HCT116 (cell line): ENCODE data around the gene UTP20. TPM values are rescaled to one million over a fixed set of nuclear protein-coding genes. Genes with fewer than 3 reads are reported as not detected.

Experiments
- ATAC-seq: fragments of 200-7000 bp; cut with Tn5 transposase; 2 replicates; pipeline ENCODE4 v1.9.1; 2020; ENCODE audit warnings: mild to moderate bottlenecking, moderate library complexity
- BruUV-seq: library from RNA; stranded (reverse); fragments of 400-500 nt; replicated peaks from 2 replicates; lab custom pipeline; 2021; lab: Mats Ljungman, UMichigan
- CTCF ChIA-PET: fragments of 300-600 bp; sonication (Branson Sonifier 250); formaldehyde crosslinking; loops from one replicate; lab custom pipeline; 2021; ENCODE audit warnings: antibody characterized with exemption; lab: Charles Lee
- POLR2A ChIA-PET: fragments of 300-600, 350-600 bp; sonication (Branson Sonifier 250); formaldehyde crosslinking; loops from one replicate; lab custom pipeline; 2021; ENCODE audit warnings: antibody characterized with exemption; lab: Charles Lee
- RAD21 ChIA-PET, 2 experiments: fragments of 300-600 bp; sonication (Branson Sonifier 250); formaldehyde crosslinking; loops; one replicate each; lab custom pipeline; 2023; ENCODE audit warnings: low total read pairs in 2 of 2; ENCODE audit not compliant: uncharacterized antibody in 2 of 2, unreplicated experiment in 2 of 2, low non-redundant PET in 1 of 2; lab: Charles Lee
- DNase-seq: peaks from one replicate; pipeline ENCODE4 v3.0.0-alpha.2; 2010; ENCODE audit warnings: low read depth, low spot score
- H2AFZ ChIP-seq: fragments of 200-600 bp; shearing (Covaris generic), sonication (generic); 2 replicates; pipeline ENCODE4 v1.6.1; 2017; ENCODE audit warnings: low read depth, mixed run types, mixed read lengths, antibody characterized with exemption, low read length; ENCODE audit not compliant: poor library complexity, severe bottlenecking
- H3K27ac ChIP-seq: 2 replicates; pipeline ENCODE4 v1.5.1; 2012; ENCODE audit warnings: low read depth, low read length
- H3K27me3 ChIP-seq: fragments of 200-600 bp; sonication (generic); 2 replicates; pipeline ENCODE4 v1.6.1; 2016; ENCODE audit warnings: mixed run types, low read length, mixed read lengths; ENCODE audit not compliant: insufficient read depth
- H3K36me3 ChIP-seq, 2 experiments: fragments of 200-500 bp in 1 of 2; fragments of 200-600 bp in 1 of 2; sonication (Bioruptor generic) in 1 of 2; sonication (generic) in 1 of 2; 2 replicates each; pipeline versions ENCODE4 v1.5.1 to v1.6.1; 2014 to 2016; ENCODE audit warnings: low read length in 2 of 2, inconsistent platforms in 1 of 2, mixed read lengths in 1 of 2, mixed run types in 1 of 2; ENCODE audit not compliant: insufficient read depth in 2 of 2, control insufficient read depth in 1 of 2
- H3K4me1 ChIP-seq, 2 experiments: fragments of 200-600 bp in 1 of 2; sonication (generic) in 1 of 2; 2 replicates each; pipeline versions ENCODE4 v1.5.1 to v1.6.1; 2012 to 2017; ENCODE audit warnings: low read length in 2 of 2, inconsistent platforms in 1 of 2, mild to moderate bottlenecking in 1 of 2, mixed read lengths in 1 of 2, mixed run types in 1 of 2, moderate library complexity in 1 of 2; ENCODE audit not compliant: insufficient read depth in 2 of 2, control insufficient read depth in 1 of 2
- H3K4me2 ChIP-seq: fragments of 200-600 bp; sonication (generic); 2 replicates; pipeline ENCODE4 v1.6.1; 2017; ENCODE audit warnings: mixed run types, low read length, mixed read lengths
- H3K4me3 ChIP-seq, 2 experiments: fragments of 200-600 bp in 1 of 2; sonication (generic) in 1 of 2; replicated peaks in 1 of 2; 2 replicates each; pipeline ENCODE4 v1.5.1; 2011 to 2016; ENCODE audit warnings: low read length in 2 of 2, control low read depth in 1 of 2, low read depth in 1 of 2, mild to moderate bottlenecking in 1 of 2, mixed read lengths in 1 of 2, mixed run types in 1 of 2
- H3K79me2 ChIP-seq: fragments of 200-600 bp; sonication (generic); 2 replicates; pipeline ENCODE4 v1.6.1; 2017; ENCODE audit warnings: mild to moderate bottlenecking, mixed run types, low read length, moderate library complexity, mixed read lengths; ENCODE audit not compliant: insufficient read depth
- H3K9ac ChIP-seq: fragments of 200-600 bp; sonication (generic); 2 replicates; pipeline ENCODE4 v1.6.1; 2016; ENCODE audit warnings: low read length, mixed read lengths
- H3K9me2 ChIP-seq: fragments of 200-600 bp; sonication (generic), shearing (Covaris generic); 2 replicates; pipeline ENCODE4 v1.6.1; 2017; ENCODE audit warnings: mixed run types, mild to moderate bottlenecking, moderate library complexity; ENCODE audit not compliant: insufficient read depth
- H3K9me3 ChIP-seq, 2 experiments: fragments of 200-500 bp in 1 of 2; fragments of 200-600 bp in 1 of 2; sonication (Bioruptor generic) in 1 of 2; sonication (generic) in 1 of 2; 2 replicates each; pipeline ENCODE4 v1.6.1; 2014 to 2017; ENCODE audit warnings: low read length in 2 of 2, mixed read lengths in 2 of 2, inconsistent platforms in 1 of 2, low read depth in 1 of 2, mild to moderate bottlenecking in 1 of 2, mixed run types in 1 of 2, moderate library complexity in 1 of 2; ENCODE audit not compliant: control insufficient read depth in 1 of 2, insufficient read depth in 1 of 2
- H4K20me1 ChIP-seq: fragments of 200-600 bp; sonication (generic), shearing (Covaris generic); 2 replicates; pipeline ENCODE4 v1.6.1; 2017; ENCODE audit warnings: mixed run types, mild to moderate bottlenecking, moderate library complexity; ENCODE audit not compliant: insufficient read depth
- ATF3 ChIP-seq: IDR thresholded peaks from 2 replicates; pipeline ENCODE4 v1.6.1; 2012
- CBX3 ChIP-seq: IDR thresholded peaks from 2 replicates; pipeline ENCODE4 v1.6.1; 2012; ENCODE audit warnings: low read depth
- CEBPB ChIP-seq: IDR thresholded peaks from 2 replicates; pipeline ENCODE4 v1.6.1; 2012; ENCODE audit warnings: low read depth
- CTCF ChIP-seq, 3 experiments: fragments of 200-600 bp in 1 of 3; sonication (generic) in 1 of 3; IDR thresholded peaks in 2 of 3; conservative IDR thresholded peaks in 1 of 3; 2 replicates each; pipeline ENCODE4 v1.5.1; 2012 to 2017; ENCODE audit warnings: low read depth in 2 of 3, low read length in 2 of 3, antibody characterized with exemption in 1 of 3, borderline replicate concordance in 1 of 3, control low read depth in 1 of 3, mild to moderate bottlenecking in 1 of 3, mixed read lengths in 1 of 3, mixed run types in 1 of 3, moderate library complexity in 1 of 3; ENCODE audit not compliant: insufficient read depth in 1 of 3
- EGR1 ChIP-seq: IDR thresholded peaks from 2 replicates; pipeline ENCODE4 v1.6.1; 2012; ENCODE audit warnings: low read depth
- ELF1 ChIP-seq: IDR thresholded peaks from 2 replicates; pipeline ENCODE4 v1.6.1; 2012; ENCODE audit warnings: low read depth, borderline replicate concordance
- EZH2 ChIP-seq: fragments of 200-600 bp; sonication (generic); IDR thresholded peaks from 2 replicates; pipeline ENCODE4 v1.6.1; 2017; ENCODE audit warnings: antibody characterized with exemption, mixed run types
- EZH2phosphoT487 ChIP-seq: fragments of 200-600 bp; IDR thresholded peaks from 2 replicates; pipeline ENCODE4 v1.6.1; 2018; ENCODE audit warnings: antibody characterized with exemption, borderline replicate concordance
- FOSL1 ChIP-seq: IDR thresholded peaks from 2 replicates; pipeline ENCODE4 v1.6.1; 2012; ENCODE audit warnings: low read depth
- JUND ChIP-seq: IDR thresholded peaks from 2 replicates; pipeline ENCODE4 v1.6.1; 2012
- MAX ChIP-seq: IDR thresholded peaks from 2 replicates; pipeline ENCODE4 v1.6.1; 2012
- POLR2A ChIP-seq: IDR thresholded peaks from 2 replicates; pipeline ENCODE4 v1.7.0; 2011; ENCODE audit warnings: borderline replicate concordance; ENCODE audit not compliant: insufficient read depth, insufficient read length; ENCODE audit errors: extremely low read depth
- POLR2AphosphoS5 ChIP-seq: IDR thresholded peaks from 2 replicates; pipeline ENCODE4 v1.6.1; 2011; ENCODE audit warnings: mild to moderate bottlenecking, low read depth, low read length, moderate library complexity
- RAD21 ChIP-seq: IDR thresholded peaks from 2 replicates; pipeline ENCODE4 v1.6.1; 2012; ENCODE audit warnings: low read depth, mild to moderate bottlenecking
- SIN3A ChIP-seq: IDR thresholded peaks from 2 replicates; pipeline ENCODE4 v1.6.1; 2012; ENCODE audit warnings: low read depth
- SP1 ChIP-seq: IDR thresholded peaks from 2 replicates; pipeline ENCODE4 v1.6.1; 2012; ENCODE audit warnings: low read depth
- SRF ChIP-seq: IDR thresholded peaks from 2 replicates; pipeline ENCODE4 v1.6.1; 2012; ENCODE audit warnings: low read depth
- YY1 ChIP-seq: IDR thresholded peaks from 2 replicates; pipeline ENCODE4 v1.6.1; 2011; ENCODE audit warnings: low read length, low read depth, moderate library complexity, mild to moderate bottlenecking; ENCODE audit not compliant: insufficient replicate concordance; ENCODE audit errors: extremely low read depth
- ZBTB33 ChIP-seq: IDR thresholded peaks from 2 replicates; pipeline ENCODE4 v1.6.1; 2011; ENCODE audit warnings: mild to moderate bottlenecking, low read length, moderate library complexity; ENCODE audit not compliant: insufficient replicate concordance; ENCODE audit errors: extremely low read depth
- ZNF274 ChIP-seq: fragments of 200-500 bp; sonication (Bioruptor generic); IDR thresholded peaks from 2 replicates; pipeline ENCODE4 v1.6.1; 2014; ENCODE audit warnings: mild to moderate bottlenecking, low read depth, low read length, inconsistent platforms
- intact Hi-C: fragments of 100-400 bp; cut with micrococcal nuclease; formaldehyde crosslinking; loops from 2 replicates; pipeline ENCODE4 v1.10.0; 2022
- total RNA-seq: library from RNA; stranded (reverse); gene quantifications from one replicate; pipeline ENCODE4 v1.2.1, GENCODE V29; 2021; ENCODE audit not compliant: unreplicated experiment

UTP20 gene
- total RNA-seq, 1 experiment from 2014 or later: 19.3 TPM

GRCh38 chr12:101276433-101276832 lies 3.5 kb upstream of the UTP20 start:
- Histone ChIP-seq H3K4me3 (no peak overlapping the region), H3K27ac (no peak overlapping the region), H3K9me3 (no peaks in the 10 kb centered on the region), H2AFZ (no peak overlapping the region), H3K9ac (no peak overlapping the region), H3K79me2 (peaks cover 15% of the 10 kb centered on the region), H3K4me2 (no peak overlapping the region), H3K36me3 (no peaks in the 10 kb centered on the region), H3K27me3 (no peaks in the 10 kb centered on the region), H4K20me1 (no peaks in the 10 kb centered on the region), H3K9me2 (no peaks in the 10 kb centered on the region), H3K4me1 (peaks cover 3 to 4% of the 10 kb centered on the region in 2 experiments; a peak in 1 of 4 replicates)
- TF ChIP-seq CBX3: no peak
- no peak for TF ChIP-seq YY1
- no peak for TF ChIP-seq ZNF274
- no peak for TF ChIP-seq MAX
- TF ChIP-seq RAD21: no peak
- no peak for TF ChIP-seq POLR2AphosphoS5
- no peak for TF ChIP-seq ZBTB33
- TF ChIP-seq ELF1: no peak
- no peak for TF ChIP-seq CTCF (IDR thresholded peaks at IDR 0.05 in 2 of 3, conservative IDR thresholded peaks at IDR 0.05 in 1 of 3; ENCODE audit: borderline replicate concordance in 1 of 3, insufficient read depth in 1 of 3, low read depth in 2 of 3, low read length in 2 of 3)
- no peak for TF ChIP-seq ATF3
- no peak for TF ChIP-seq CEBPB
- no peak for TF ChIP-seq SIN3A
- no peak for TF ChIP-seq SRF
- TF ChIP-seq EZH2phosphoT487: no peak
- TF ChIP-seq POLR2A: no peak
- TF ChIP-seq EGR1: no peak
- no peak for TF ChIP-seq EZH2
- no peak for TF ChIP-seq FOSL1
- TF ChIP-seq JUND: no peak
- TF ChIP-seq SP1: no peak
- no TSS peak for BruUV-seq
- ATAC-seq (no peak), DNase-seq (no peak)
- ChIA-PET CTCF (no interaction called here), RAD21 (no interaction called here), POLR2A (no interaction called here)
- intact Hi-C loops: no loop called here
